ENCODE measurements around the gene CMSS1.

The CMSS1 gene

GRCh38 chr3:99867594-99868310 is 50.1 kb downstream of the CMSS1 start:
- no peaks in the 10 kb centered on the region for H4K20me1 ChIP-seq (ENCODE audit: insufficient read depth, low read length)
- no peak for TF ChIP-seq EZH2 (IDR thresholded peaks at IDR 0.05; ENCODE audit: borderline replicate concordance, low read length)
- TF ChIP-seq CTCF (IDR thresholded peaks at IDR 0.05; ENCODE audit: low read length): no peak
- no peak overlapping the region for H3K4me2 ChIP-seq (ENCODE audit: low read length)
- no peak overlapping the region for H3K27ac ChIP-seq (ENCODE audit: low read depth, low read length, poor library complexity, severe bottlenecking)
- no peaks in the 10 kb centered on the region for H3K36me3 ChIP-seq (ENCODE audit: insufficient read depth, low read length)
- H3K9me2 ChIP-seq (ENCODE audit: low read depth, low read length): no peaks in the 10 kb centered on the region
- H3F3A ChIP-seq (ENCODE audit: insufficient read depth, low read length): no peaks in the 10 kb centered on the region
- no peaks in the 10 kb centered on the region for H3K27me3 ChIP-seq (ENCODE audit: insufficient read depth, low read length)
- H3K79me2 ChIP-seq (ENCODE audit: insufficient read depth, low read length): no peaks in the 10 kb centered on the region
- H3K9me3 ChIP-seq (ENCODE audit: low read length): no peaks in the 10 kb centered on the region
- no peak overlapping the region for H3K9ac ChIP-seq (ENCODE audit: low read length)
- no peaks in the 10 kb centered on the region for H3K4me1 ChIP-seq (ENCODE audit: insufficient read depth, low read length, severe bottlenecking)
- no peak overlapping the region for H3K4me3 ChIP-seq (ENCODE audit: low read depth, low read length, poor library complexity, severe bottlenecking)
- no peak overlapping the region for H2AFZ ChIP-seq (ENCODE audit: low read length)

GRCh38 chr3:99868311-99868646 is 50.6 kb downstream of the CMSS1 start:
- Histone ChIP-seq H3K9ac (ENCODE audit: low read length) (no peak overlapping the region), H3K79me2 (ENCODE audit: insufficient read depth, low read length) (no peaks in the 10 kb centered on the region), H3K36me3 (ENCODE audit: insufficient read depth, low read length) (no peaks in the 10 kb centered on the region)

GRCh38 chr3:99869621-99870020 is 52.0 kb downstream of the CMSS1 start:
- H3K4me3 ChIP-seq (ENCODE audit: low read depth, low read length, poor library complexity, severe bottlenecking): no peak overlapping the region
- H3F3A ChIP-seq (ENCODE audit: insufficient read depth, low read length): no peaks in the 10 kb centered on the region
- no peaks in the 10 kb centered on the region for H3K79me2 ChIP-seq (ENCODE audit: insufficient read depth, low read length)
- H3K9ac ChIP-seq (ENCODE audit: low read length): no peak overlapping the region
- peaks cover 2% of the 10 kb centered on the region for H3K4me1 ChIP-seq (ENCODE audit: insufficient read depth, low read length, severe bottlenecking)
- H3K9me2 ChIP-seq (ENCODE audit: low read depth, low read length): no peaks in the 10 kb centered on the region
- H3K27ac ChIP-seq (ENCODE audit: low read depth, low read length, poor library complexity, severe bottlenecking): no peak overlapping the region
- H3K4me2 ChIP-seq (ENCODE audit: low read length): no peak overlapping the region
- no peaks in the 10 kb centered on the region for H3K27me3 ChIP-seq (ENCODE audit: insufficient read depth, low read length)
- no peak overlapping the region for H2AFZ ChIP-seq (ENCODE audit: low read length)
- no peak for TF ChIP-seq EZH2 (IDR thresholded peaks at IDR 0.05; ENCODE audit: borderline replicate concordance, low read length)
- no peak for TF ChIP-seq CTCF (IDR thresholded peaks at IDR 0.05; ENCODE audit: low read length)
- H3K9me3 ChIP-seq (ENCODE audit: low read length): no peaks in the 10 kb centered on the region
- no peaks in the 10 kb centered on the region for H3K36me3 ChIP-seq (ENCODE audit: insufficient read depth, low read length)
- no peaks in the 10 kb centered on the region for H4K20me1 ChIP-seq (ENCODE audit: insufficient read depth, low read length)

More at GRCh38 chr3:99868311-99868646, 50.6 kb downstream of the CMSS1 start:
- Histone ChIP-seq H4K20me1 (ENCODE audit: insufficient read depth, low read length) (no peaks in the 10 kb centered on the region), H3F3A (ENCODE audit: insufficient read depth, low read length) (no peaks in the 10 kb centered on the region), H3K9me3 (ENCODE audit: low read length) (no peaks in the 10 kb centered on the region), H3K4me3 (ENCODE audit: low read depth, low read length, poor library complexity, severe bottlenecking) (no peak overlapping the region), H3K4me2 (ENCODE audit: low read length) (no peak overlapping the region), H3K27me3 (ENCODE audit: insufficient read depth, low read length) (no peaks in the 10 kb centered on the region), H2AFZ (ENCODE audit: low read length) (no peak overlapping the region), H3K9me2 (ENCODE audit: low read depth, low read length) (no peaks in the 10 kb centered on the region), H3K27ac (ENCODE audit: low read depth, low read length, poor library complexity, severe bottlenecking) (no peak overlapping the region), H3K4me1 (ENCODE audit: insufficient read depth, low read length, severe bottlenecking) (no peaks in the 10 kb centered on the region)
- TF ChIP-seq CTCF (IDR thresholded peaks at IDR 0.05; ENCODE audit: low read length) (no peak), EZH2 (IDR thresholded peaks at IDR 0.05; ENCODE audit: borderline replicate concordance, low read length) (no peak)

Data from OCI-LY1 (cell line).